Mucosa of descending colon (tissue), 3 donors: ENCODE measurements around the gene KRT76. TPM values are rescaled to one million over a fixed set of nuclear protein-coding genes. Genes with fewer than 3 reads are reported as not detected.

Source experiments
- ATAC-seq: fragments of 200-7000 bp; cut with Tn5 transposase; one replicate; pipeline ENCODE4 v1.9.1; 2020; ENCODE audit warnings: mild to moderate bottlenecking, moderate library complexity
- DNase-seq, 3 donors: peaks; one replicate each; pipeline ENCODE4 v3.0.0-alpha.2; 2020
- H3K36me3 ChIP-seq: fragments of 200-600 bp; one replicate; pipeline ENCODE4 v1.8.0; 2021; ENCODE audit warnings: low read depth, mild to moderate bottlenecking
- H3K4me1 ChIP-seq: fragments of 200-600 bp; one replicate; pipeline ENCODE4 v1.8.0; 2021; ENCODE audit warnings: low read depth, mild to moderate bottlenecking
- H3K4me3 ChIP-seq: fragments of 200-600 bp; one replicate; pipeline ENCODE4 v1.8.0; 2021; ENCODE audit warnings: mild to moderate bottlenecking
- H3K9me3 ChIP-seq: fragments of 200-600 bp; one replicate; pipeline ENCODE4 v1.8.0; 2021; ENCODE audit warnings: mild to moderate bottlenecking
- intact Hi-C, 2 donors: fragments of 100-400 bp; cut with DNase I in 1 of 2; cut with micrococcal nuclease in 1 of 2; formaldehyde crosslinking; loops; one replicate each; pipeline versions ENCODE4 v1.11.0 to v1.11.1; 2022; cut with DNase I, micrococcal nuclease
- long read RNA-seq, 2 donors: library from polyadenylated mRNA; unstranded; transcript quantifications; one replicate each; pipeline ENCODE4 v2.0.0, GENCODE V29; 2019 to 2021
- total RNA-seq, 3 donors: library from RNA; stranded (reverse); fragmentation: NEBNext Ultra II Directional in 2 of 3; extraction: Animal tissue kit (Norgen Biotek cat#: 25700) in 2 of 3; gene quantifications; one replicate each; pipeline versions ENCODE4 v1.2.1 to v1.2.4, GENCODE V29; 2021 to 2023
- TF ChIP-seq, protein P1 (sequence below): fragments of 200-600 bp; IDR thresholded peaks from one replicate; pipeline ENCODE4 v1.8.0; 2022; ENCODE audit warnings: antibody characterized with exemption, mild to moderate bottlenecking
- donor health status: DM: no; HTN: no; CAD: no; lungs with moderate emphysema.
- donor health status: DM: no; HTN: no; CAD: no.
- donor health status: DM: no; HTN: yes; CAD: no.

The KRT76 gene
- total RNA-seq = not detected
- long read RNA-seq, donor 1 = 0 reads
- long read RNA-seq, donor 2 = 0 reads

DNA sequence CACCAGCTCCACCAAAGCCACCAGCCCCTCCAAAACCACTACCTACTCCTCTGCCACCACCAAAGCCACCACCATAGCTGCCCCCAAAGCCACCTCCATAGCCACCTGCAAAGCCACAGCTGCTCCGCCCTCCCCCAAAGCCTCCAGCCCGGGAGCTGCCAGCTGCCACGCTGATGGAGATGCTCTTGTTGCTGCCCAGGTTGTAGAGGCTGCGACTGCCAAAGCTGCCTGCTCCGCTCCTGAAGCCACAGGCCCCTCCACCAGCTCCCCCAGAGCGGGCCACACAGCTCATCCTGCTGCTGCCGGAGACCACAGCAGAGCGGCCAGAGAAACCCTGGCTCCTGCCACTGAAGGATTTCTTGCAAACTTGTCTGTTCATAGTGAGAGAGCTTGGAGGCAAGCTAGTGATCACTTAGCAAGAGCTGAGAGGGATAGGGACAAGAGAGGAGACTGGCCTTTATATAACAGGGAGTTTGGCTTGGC, at the start of gene KRT76:
Gene KRT76 (minus strand): TSS at position 433 of the 483 bp plus-strand sequence. CDS start 54 bp downstream, at position 379.
- TF ChIP-seq, protein P1, sequence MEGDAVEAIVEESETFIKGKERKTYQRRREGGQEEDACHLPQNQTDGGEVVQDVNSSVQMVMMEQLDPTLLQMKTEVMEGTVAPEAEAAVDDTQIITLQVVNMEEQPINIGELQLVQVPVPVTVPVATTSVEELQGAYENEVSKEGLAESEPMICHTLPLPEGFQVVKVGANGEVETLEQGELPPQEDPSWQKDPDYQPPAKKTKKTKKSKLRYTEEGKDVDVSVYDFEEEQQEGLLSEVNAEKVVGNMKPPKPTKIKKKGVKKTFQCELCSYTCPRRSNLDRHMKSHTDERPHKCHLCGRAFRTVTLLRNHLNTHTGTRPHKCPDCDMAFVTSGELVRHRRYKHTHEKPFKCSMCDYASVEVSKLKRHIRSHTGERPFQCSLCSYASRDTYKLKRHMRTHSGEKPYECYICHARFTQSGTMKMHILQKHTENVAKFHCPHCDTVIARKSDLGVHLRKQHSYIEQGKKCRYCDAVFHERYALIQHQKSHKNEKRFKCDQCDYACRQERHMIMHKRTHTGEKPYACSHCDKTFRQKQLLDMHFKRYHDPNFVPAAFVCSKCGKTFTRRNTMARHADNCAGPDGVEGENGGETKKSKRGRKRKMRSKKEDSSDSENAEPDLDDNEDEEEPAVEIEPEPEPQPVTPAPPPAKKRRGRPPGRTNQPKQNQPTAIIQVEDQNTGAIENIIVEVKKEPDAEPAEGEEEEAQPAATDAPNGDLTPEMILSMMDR = no peak
- Histone ChIP-seq H3K4me3 (no peak within 1 kb of the TSS), H3K9me3 (no peaks in the 10 kb centered on the region), H3K4me1 (no peaks in the 10 kb centered on the region), H3K36me3 (no peaks in the 10 kb centered on the region)
- ATAC-seq (no peak), DNase-seq (no peak)
- intact Hi-C loops = no loop called here

DNA sequence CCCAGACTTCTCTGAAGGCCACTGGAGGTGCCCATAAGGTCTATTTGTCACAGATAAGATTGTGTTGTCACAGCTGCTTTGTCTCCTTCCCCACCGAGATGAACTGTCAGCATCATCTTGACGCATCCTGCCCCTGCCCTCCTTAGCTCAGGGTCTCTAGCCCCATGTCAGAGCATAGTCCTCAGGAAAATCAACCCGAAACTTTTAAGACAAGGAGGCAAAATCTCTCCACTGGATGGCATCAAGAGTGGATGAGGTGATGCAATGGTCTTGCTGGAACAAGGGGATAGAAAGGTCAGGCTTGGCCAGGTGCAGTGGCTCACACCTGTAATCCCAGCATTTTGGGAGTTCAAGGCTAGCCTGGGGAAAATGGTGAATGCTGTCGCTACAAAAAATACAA, 48.8 kb upstream of the KRT76 start:
- H3K4me3 ChIP-seq = no peak overlapping the region
- no peak for ATAC-seq
- intact Hi-C loops = no loop called here
- H3K4me1 ChIP-seq = no peaks in the 10 kb centered on the region
- H3K9me3 ChIP-seq = no peaks in the 10 kb centered on the region
- no peak for DNase-seq
- TF ChIP-seq, protein P1 = no peak
- no peaks in the 10 kb centered on the region for H3K36me3 ChIP-seq

DNA sequence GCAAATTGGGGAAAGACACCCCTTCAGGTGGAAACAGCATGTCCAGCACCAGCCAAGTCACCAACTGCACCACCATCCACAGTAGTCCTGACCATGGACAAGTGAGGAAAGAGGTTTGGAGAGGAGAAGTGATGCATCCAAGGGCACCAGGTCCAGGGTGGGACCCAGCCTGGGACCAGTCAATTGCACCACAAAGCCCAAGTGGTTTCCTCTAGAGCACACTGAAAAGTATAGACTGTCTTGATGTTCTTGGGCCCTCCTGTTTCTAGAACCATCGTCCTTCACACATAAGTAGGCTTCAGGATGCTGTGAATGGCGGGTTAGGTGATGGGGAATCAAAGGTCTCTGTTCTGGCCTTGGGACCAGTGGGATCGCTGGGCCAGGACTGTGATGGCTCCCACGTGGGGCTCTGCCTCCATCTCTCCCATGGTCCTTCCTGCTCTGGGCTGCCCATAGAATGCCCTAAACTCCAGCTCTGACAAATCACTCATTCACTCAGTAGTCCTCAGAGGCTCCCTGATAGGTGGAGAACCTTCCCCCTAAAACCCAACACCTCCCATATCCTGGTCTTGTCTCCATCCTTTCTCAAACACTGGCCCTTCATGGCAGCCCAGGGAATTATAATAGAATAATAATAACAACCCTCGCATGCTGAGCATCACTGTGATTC, 47.7 kb upstream of the KRT76 start:
- H3K4me3 ChIP-seq = no peak overlapping the region
- H3K36me3 ChIP-seq = no peaks in the 10 kb centered on the region
- no peaks in the 10 kb centered on the region for H3K4me1 ChIP-seq
- TF ChIP-seq, protein P1 = no peak
- ATAC-seq (no peak), DNase-seq (no peak)
- no peaks in the 10 kb centered on the region for H3K9me3 ChIP-seq
- intact Hi-C loops = no loop called here

- intact Hi-C loops = no loop called here
- ATAC-seq = no peak
- H3K36me3 ChIP-seq = no peaks in the 10 kb centered on the region
- H3K9me3 ChIP-seq = no peaks in the 10 kb centered on the region
- no peak overlapping the region for H3K4me3 ChIP-seq
- no peaks in the 10 kb centered on the region for H3K4me1 ChIP-seq
- no peak for DNase-seq
- TF ChIP-seq, protein P1 = no peak
These were observed 46.8 kb upstream of the KRT76 start for GRCh38 chr12:52823761-52824450.

DNA sequence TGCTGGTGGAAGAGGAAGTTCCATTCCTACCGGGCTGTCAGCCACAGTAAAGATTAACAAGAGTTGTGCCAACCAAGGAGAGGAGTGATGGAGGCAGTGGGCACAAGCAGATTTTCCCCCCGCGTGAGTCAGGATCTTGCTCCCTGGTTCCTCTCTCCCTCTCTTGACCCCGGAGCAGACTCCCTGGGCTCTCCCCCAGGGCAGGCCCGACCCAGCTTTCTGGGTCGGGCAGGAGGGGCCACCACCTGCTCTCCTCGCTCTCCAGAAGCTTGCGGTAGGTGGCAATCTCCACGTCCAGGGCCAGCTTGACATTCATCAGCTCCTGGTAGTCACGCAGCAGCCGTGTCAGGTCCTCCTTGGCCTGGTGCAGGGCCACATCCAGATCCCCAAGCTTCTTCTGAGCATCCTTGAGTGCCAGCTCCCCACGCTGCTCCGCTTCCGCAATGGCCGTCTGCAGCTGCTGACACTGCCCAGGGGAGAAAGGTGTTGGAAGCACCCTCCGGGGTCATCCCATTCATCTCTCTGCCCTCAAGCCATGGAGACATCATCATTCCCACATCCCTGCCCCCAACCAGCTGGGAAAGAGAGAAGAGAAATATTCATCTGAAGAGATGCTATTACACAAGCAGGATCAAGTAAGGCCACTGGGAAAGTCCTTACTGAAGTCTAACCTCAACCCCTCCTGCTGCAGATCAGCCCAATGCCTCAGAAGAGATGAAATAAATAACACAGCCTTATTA, 45.8 kb upstream of the KRT76 start:
- TF ChIP-seq, protein P1 = no peak
- DNase-seq (no peak), ATAC-seq (peak; percentile 4)
- Histone ChIP-seq H3K36me3 (no peaks in the 10 kb centered on the region), H3K9me3 (no peaks in the 10 kb centered on the region), H3K4me3 (no peak overlapping the region), H3K4me1 (no peaks in the 10 kb centered on the region)
- intact Hi-C loops = no loop called here
